Effector memory CD4-positive, alpha-beta T cell (primary cell): Measurements from ENCODE around the gene RHBDD3.
"Not testable (repeated sequence)": the region's sequence is repeated elsewhere in the genome, so short reads cannot be mapped to it uniquely, and the experiment has no call there.

Experiments used
- DNase-seq, 3 donors: peaks; one replicate each; pipeline ENCODE4 v3.0.0-alpha.2; 2020
- H3K27ac ChIP-seq: 2 replicates; pipeline ENCODE4 v1.7.0; 2013; ENCODE audit warnings: mild to moderate bottlenecking, low read length, moderate library complexity; ENCODE audit not compliant: insufficient read depth, poor library complexity, severe bottlenecking
- H3K27me3 ChIP-seq: replicated peaks from 2 replicates; pipeline ENCODE4 v1.7.0; 2013; ENCODE audit warnings: mild to moderate bottlenecking, low read length; ENCODE audit not compliant: insufficient read depth, control insufficient read depth, poor library complexity, severe bottlenecking
- H3K36me3 ChIP-seq: 2 replicates; pipeline ENCODE4 v1.7.0; 2013; ENCODE audit warnings: mild to moderate bottlenecking, low read length, moderate library complexity; ENCODE audit not compliant: control insufficient read depth, insufficient read depth
- H3K4me1 ChIP-seq: 2 replicates; pipeline ENCODE4 v1.7.0; 2013; ENCODE audit warnings: low read length, mild to moderate bottlenecking; ENCODE audit not compliant: control insufficient read depth, insufficient read depth, poor library complexity, severe bottlenecking
- H3K4me3 ChIP-seq: 2 replicates; pipeline ENCODE4 v1.7.0; 2013; ENCODE audit warnings: low read length, low read depth, mild to moderate bottlenecking; ENCODE audit not compliant: insufficient read depth, poor library complexity, severe bottlenecking
- H3K9me3 ChIP-seq: 2 replicates; pipeline ENCODE4 v1.7.0; 2013; ENCODE audit warnings: mild to moderate bottlenecking, low read length, moderate library complexity; ENCODE audit not compliant: control insufficient read depth

Gene RHBDD3

GRCh38 chr22:29226351-29226981 is 41.3 kb downstream of the RHBDD3 start:
- Histone ChIP-seq H3K27me3 (no peaks in the 10 kb centered on the region), H3K4me1 (no peaks in the 10 kb centered on the region), H3K27ac (no peak overlapping the region), H3K4me3 (no peak overlapping the region), H3K9me3 (no peaks in the 10 kb centered on the region), H3K36me3 (no peaks in the 10 kb centered on the region)
- no peak for DNase-seq

DNA sequence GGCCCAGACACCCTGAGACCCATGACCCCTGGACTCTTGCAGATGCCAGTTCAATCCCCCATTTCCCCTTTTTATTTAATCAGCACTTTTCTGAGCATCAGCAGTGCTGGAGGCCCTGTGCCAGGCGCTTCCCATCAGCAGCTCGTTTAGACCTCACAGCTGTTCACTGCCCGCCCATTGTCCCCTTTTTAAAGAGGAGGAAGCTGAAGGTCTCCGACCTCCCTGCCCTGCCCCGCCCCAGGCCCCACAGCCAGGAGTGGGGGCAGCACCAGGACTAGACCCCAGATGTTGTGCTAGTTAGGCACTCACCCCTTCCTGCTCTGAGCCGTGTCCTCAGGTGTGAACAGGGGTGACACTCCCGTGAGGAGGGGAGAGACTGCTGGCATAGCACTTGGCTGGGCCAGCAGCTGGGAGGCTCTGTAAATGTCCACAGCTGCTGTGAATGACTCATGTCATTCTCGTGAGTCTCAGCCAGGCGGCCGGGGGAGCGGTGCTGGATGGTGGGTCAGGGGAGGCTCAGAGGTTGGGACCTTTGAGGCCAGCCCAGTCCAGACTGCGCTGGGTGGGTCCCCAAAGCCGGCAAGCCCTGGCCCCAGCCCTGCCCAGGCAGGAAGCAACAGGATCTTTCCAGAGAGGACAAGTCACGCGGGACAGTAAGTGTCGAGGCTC is 42.2 kb downstream of the RHBDD3 start:
- DNase-seq, result no peak
- no peaks in the 10 kb centered on the region for H3K36me3 ChIP-seq
- no peak overlapping the region for H3K4me3 ChIP-seq
- H3K27me3 ChIP-seq, result no peaks in the 10 kb centered on the region
- no peaks in the 10 kb centered on the region for H3K4me1 ChIP-seq
- no peaks in the 10 kb centered on the region for H3K9me3 ChIP-seq
- no peak overlapping the region for H3K27ac ChIP-seq

DNA sequence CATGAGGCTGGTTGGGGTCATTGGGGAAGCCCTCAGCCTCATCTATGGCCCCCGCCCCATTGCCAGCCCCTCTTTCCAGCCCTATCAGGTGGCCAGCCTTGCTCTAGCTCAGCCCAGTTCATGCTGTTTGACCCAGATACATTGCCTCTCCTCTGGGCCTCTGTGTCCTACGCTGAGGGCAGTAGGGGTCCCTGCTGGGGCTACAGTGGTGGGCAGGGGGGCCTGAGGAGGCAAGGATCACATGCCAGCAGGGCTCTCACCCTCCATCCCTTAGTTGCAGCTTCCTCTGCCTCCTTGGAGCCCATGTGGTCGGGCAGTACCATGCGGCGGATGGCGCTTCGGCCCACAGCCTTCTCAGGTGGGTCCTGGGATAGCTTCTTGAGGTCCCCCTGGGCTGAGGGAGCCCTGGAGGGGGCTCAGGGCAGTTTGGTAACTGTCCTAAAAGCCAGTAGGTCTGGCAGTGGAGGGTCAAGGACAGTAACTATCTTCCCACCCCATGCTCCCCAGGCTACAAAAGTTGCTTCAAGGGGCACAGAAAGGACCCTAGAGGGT is 42.8 kb downstream of the RHBDD3 start:
- Histone ChIP-seq H3K27ac (no peak overlapping the region), H3K4me3 (no peak overlapping the region), H3K9me3 (no peaks in the 10 kb centered on the region), H3K4me1 (no peaks in the 10 kb centered on the region), H3K27me3 (no peaks in the 10 kb centered on the region), H3K36me3 (no peaks in the 10 kb centered on the region)
- no peak for DNase-seq

- Histone ChIP-seq H3K27me3 (no peaks in the 10 kb centered on the region), H3K4me3 (no peak overlapping the region), H3K4me1 (no peaks in the 10 kb centered on the region), H3K27ac (no peak overlapping the region), H3K36me3 (no peaks in the 10 kb centered on the region), H3K9me3 (no peaks in the 10 kb centered on the region)
- no peak for DNase-seq
Observed at GRCh38 chr22:29224121-29224858, 43.5 kb downstream of the RHBDD3 start.

GRCh38 chr22:29219881-29220670 is 47.7 kb downstream of the RHBDD3 start:
- no peak for DNase-seq
- Histone ChIP-seq H3K27ac (no peak overlapping the region), H3K9me3 (no peaks in the 10 kb centered on the region), H3K36me3 (no peaks in the 10 kb centered on the region), H3K27me3 (no peaks in the 10 kb centered on the region), H3K4me3 (no peak overlapping the region), H3K4me1 (no peaks in the 10 kb centered on the region)

- not testable (repeated sequence) for DNase-seq, H3K36me3 ChIP-seq, H3K4me3 ChIP-seq, H3K4me1 ChIP-seq, H3K9me3 ChIP-seq, H3K27me3 ChIP-seq, H3K27ac ChIP-seq
Observed at GRCh38 chr22:29219409-29219782, 48.4 kb downstream of the RHBDD3 start.

DNA sequence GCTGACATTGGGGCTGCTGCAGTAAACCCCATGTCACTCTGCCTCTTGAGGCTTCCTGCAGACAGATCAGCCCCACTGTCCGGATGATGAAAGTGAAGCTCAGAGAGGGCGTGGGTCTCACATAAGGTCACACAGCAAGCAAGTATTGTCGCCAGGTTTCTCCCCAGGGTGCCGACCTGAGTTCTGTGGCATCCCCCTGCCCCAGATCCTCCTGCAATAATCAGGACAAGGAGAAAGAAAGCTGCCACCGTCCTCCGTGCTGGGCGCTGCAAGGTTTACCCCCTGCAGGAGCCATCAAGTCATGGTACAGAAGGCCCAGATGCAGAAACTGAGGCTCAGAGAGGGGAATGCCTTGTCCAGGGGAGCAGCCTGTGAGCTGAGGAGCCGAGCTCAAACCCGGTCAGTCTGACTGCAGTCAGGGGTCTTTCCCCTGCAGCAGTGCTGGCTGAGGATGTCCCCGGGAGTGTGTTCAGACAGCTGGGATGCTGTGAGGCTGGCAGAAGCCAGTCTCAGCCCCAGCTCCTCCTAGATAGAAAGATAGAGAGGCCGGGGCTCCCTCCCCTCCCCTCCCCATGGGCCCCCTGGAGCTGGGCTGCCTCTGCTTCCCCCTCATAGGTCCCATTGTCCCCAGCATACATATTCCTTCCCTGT is 48.9 kb downstream of the RHBDD3 start:
- no peak for DNase-seq
- Histone ChIP-seq H3K36me3 (no peaks in the 10 kb centered on the region), H3K27me3 (no peaks in the 10 kb centered on the region)

DNA sequence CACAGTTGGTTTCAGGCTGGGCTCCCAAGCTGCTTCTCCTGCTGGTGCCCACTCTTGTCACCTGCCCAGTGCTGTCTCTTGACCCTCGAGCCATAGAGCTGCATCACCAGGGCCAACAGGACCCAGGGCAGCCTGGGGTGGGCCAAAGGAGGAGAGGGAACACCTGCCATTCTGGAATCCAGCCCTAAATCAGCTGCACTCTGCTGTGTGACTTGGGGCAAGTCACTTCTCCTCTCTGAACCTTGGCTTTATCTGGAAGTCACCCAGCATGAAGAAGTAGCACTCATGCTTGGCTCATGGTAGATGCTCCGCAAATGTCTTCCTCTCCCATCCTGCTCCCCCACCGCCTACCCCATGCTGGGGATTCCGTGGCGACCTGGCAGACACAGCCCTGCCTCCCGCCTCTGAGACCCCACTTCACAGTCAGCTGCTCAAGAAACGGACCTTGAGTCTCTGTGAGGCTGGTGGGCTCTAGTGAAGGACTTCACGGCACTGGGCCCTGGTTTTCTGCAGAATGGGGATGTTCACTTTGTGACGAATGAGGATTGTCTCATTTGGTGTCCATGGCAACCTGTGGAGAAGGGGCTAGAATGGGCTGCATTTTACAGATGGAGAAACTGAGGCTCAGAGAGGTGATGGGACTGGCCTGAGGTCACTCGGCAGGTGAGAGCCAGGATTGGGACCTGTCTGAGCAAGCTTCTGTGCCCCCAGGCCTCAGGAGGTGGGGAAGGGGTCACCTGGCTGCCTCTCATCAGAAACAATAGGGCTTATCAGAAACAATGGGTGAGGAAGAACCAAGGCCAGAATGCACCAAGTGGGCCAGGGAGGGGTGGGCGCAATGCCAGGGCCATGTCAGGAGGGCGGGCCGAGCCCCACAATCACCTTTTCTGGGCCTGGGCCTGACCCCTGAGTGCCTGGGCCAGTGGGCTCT is 49.7 kb downstream of the RHBDD3 start:
- Histone ChIP-seq H3K9me3 (no peaks in the 10 kb centered on the region), H3K36me3 (no peaks in the 10 kb centered on the region), H3K4me3 (no peak overlapping the region), H3K27me3 (no peaks in the 10 kb centered on the region), H3K4me1 (no peaks in the 10 kb centered on the region), H3K27ac (no peak overlapping the region)
- DNase-seq, result no peak

More for the DNA sequence above, 48.9 kb downstream of the RHBDD3 start:
- no peak overlapping the region for H3K4me3 ChIP-seq
- H3K9me3 ChIP-seq, result no peaks in the 10 kb centered on the region
- H3K4me1 ChIP-seq, result no peaks in the 10 kb centered on the region
- no peak overlapping the region for H3K27ac ChIP-seq
